Measurements from ENCODE around the gene CKS2.

GRCh38 chr9:89281106-89281505, 29.9 kb upstream of the CKS2 start:
- no peak for TF ChIP-seq FOXM1 (IDR thresholded peaks at IDR 0.05; ENCODE audit: borderline replicate concordance)
- TF ChIP-seq SP1 (IDR thresholded peaks at IDR 0.05): no peak
- TF ChIP-seq CTBP1 (IDR thresholded peaks at IDR 0.05; ENCODE audit: borderline replicate concordance): no peak
- no peak for TF ChIP-seq ELF4 (IDR thresholded peaks at IDR 0.05)

Data from HEK293T (cell line).